ENCODE results near the gene URB2.
A peak's percentile ranks its signal among the peaks of the same experiment; 100 is the strongest.
"Not testable (repeated sequence)": the region's sequence is repeated elsewhere in the genome, so short reads cannot be mapped to it uniquely, and the experiment has no call there.

The URB2 gene

GRCh38 chr1:229585338-229585737 lies 40.7 kb upstream of the URB2 start:
- DNase-seq (ENCODE audit: low read depth), result no peak
- TF ChIP-seq CTCF (conservative IDR thresholded peaks at IDR 0.05; ENCODE audit: control insufficient read depth, insufficient read depth, low read depth, low read length), result no peak
- H3K4me3 ChIP-seq (ENCODE audit: control insufficient read depth, low read depth, low read length), result no peak overlapping the region

GRCh38 chr1:229590119-229590518 lies 35.9 kb upstream of the URB2 start:
- no peak for TF ChIP-seq CTCF (conservative IDR thresholded peaks at IDR 0.05; ENCODE audit: control insufficient read depth, insufficient read depth, low read depth, low read length)
- no peak for DNase-seq (ENCODE audit: low read depth)
- H3K4me3 ChIP-seq (ENCODE audit: control insufficient read depth, low read depth, low read length), result no peak overlapping the region

- no peak overlapping the region for H3K4me3 ChIP-seq (ENCODE audit: control insufficient read depth, low read depth, low read length)
- no peak for DNase-seq (ENCODE audit: low read depth)
- TF ChIP-seq CTCF (conservative IDR thresholded peaks at IDR 0.05; ENCODE audit: control insufficient read depth, insufficient read depth, low read depth, low read length), result no peak
These were observed 32.2 kb upstream of the URB2 start for GRCh38 chr1:229593800-229594199.

- TF ChIP-seq CTCF (conservative IDR thresholded peaks at IDR 0.05; ENCODE audit: control insufficient read depth, insufficient read depth, low read depth, low read length), result no peak
- no peak overlapping the region for H3K4me3 ChIP-seq (ENCODE audit: control insufficient read depth, low read depth, low read length)
- DNase-seq (ENCODE audit: low read depth), result no peak
These were observed 31.6 kb upstream of the URB2 start for GRCh38 chr1:229594227-229595008.

GRCh38 chr1:229595876-229596275 lies 30.2 kb upstream of the URB2 start:
- H3K4me3 ChIP-seq (ENCODE audit: control insufficient read depth, low read depth, low read length); DNase-seq (ENCODE audit: low read depth): not testable (repeated sequence)

GRCh38 chr1:229596925-229597699 lies 28.9 kb upstream of the URB2 start:
- H3K4me3 ChIP-seq (ENCODE audit: control insufficient read depth, low read depth, low read length), result no peak overlapping the region
- peak; percentile 79 for DNase-seq (ENCODE audit: low read depth)
- TF ChIP-seq CTCF (conservative IDR thresholded peaks at IDR 0.05; ENCODE audit: control insufficient read depth, insufficient read depth, low read depth, low read length), result no peak

- DNase-seq (ENCODE audit: low read depth), result peak; percentile 76
- no peak overlapping the region for H3K4me3 ChIP-seq (ENCODE audit: control insufficient read depth, low read depth, low read length)
- TF ChIP-seq CTCF (conservative IDR thresholded peaks at IDR 0.05; ENCODE audit: control insufficient read depth, insufficient read depth, low read depth, low read length), result no peak
These were observed 28.2 kb upstream of the URB2 start for GRCh38 chr1:229597877-229598276.
